Measurements from ENCODE around the gene SBF2.

SBF2 gene

GRCh38 chr11:10302359-10302743 is 8.3 kb upstream of the SBF2 start:
- DNase-seq (ENCODE audit: low read depth in 1 of 2, low spot score in 1 of 2), result no peak

- DNase-seq (ENCODE audit: low read depth in 1 of 2, low spot score in 1 of 2), result no peak
Observed at GRCh38 chr11:10301656-10302358, 7.8 kb upstream of the SBF2 start.

GRCh38 chr11:10298342-10298741 is 4.3 kb upstream of the SBF2 start:
- no peak for DNase-seq (ENCODE audit: low read depth in 1 of 2, low spot score in 1 of 2)

GRCh38 chr11:10295064-10295901 is 1.3 kb upstream of the SBF2 start:
- DNase-seq (ENCODE audit: low read depth in 1 of 2, low spot score in 1 of 2), result no peak

- DNase-seq (ENCODE audit: low read depth in 1 of 2, low spot score in 1 of 2), result no peak
Observed at GRCh38 chr11:10294290-10294953, 403 bp upstream of the SBF2 start.

GRCh38 chr11:10291801-10292638 is 2.0 kb downstream of the SBF2 start:
- no peak for DNase-seq (ENCODE audit: low read depth in 1 of 2, low spot score in 1 of 2)

GRCh38 chr11:10289765-10290380 is 4.1 kb downstream of the SBF2 start:
- no peak for DNase-seq (ENCODE audit: low read depth in 1 of 2, low spot score in 1 of 2)

GRCh38 chr11:10288881-10289764 is 4.9 kb downstream of the SBF2 start:
- DNase-seq (ENCODE audit: low read depth in 1 of 2, low spot score in 1 of 2), result no peak

- no peak for DNase-seq (ENCODE audit: low read depth in 1 of 2, low spot score in 1 of 2)
Observed at GRCh38 chr11:10287766-10288715, 6.0 kb downstream of the SBF2 start.

GRCh38 chr11:10287140-10287539 is 6.9 kb downstream of the SBF2 start:
- no peak for DNase-seq (ENCODE audit: low read depth in 1 of 2, low spot score in 1 of 2)

GRCh38 chr11:10285148-10285802 is 8.7 kb downstream of the SBF2 start:
- DNase-seq (ENCODE audit: low read depth in 1 of 2, low spot score in 1 of 2), result no peak

GRCh38 chr11:10283991-10284390 is 10.0 kb downstream of the SBF2 start:
- DNase-seq (ENCODE audit: low read depth in 1 of 2, low spot score in 1 of 2), result no peak

GRCh38 chr11:10282117-10282516 is 11.9 kb downstream of the SBF2 start:
- no peak for DNase-seq (ENCODE audit: low read depth in 1 of 2, low spot score in 1 of 2)

GRCh38 chr11:10275714-10276113 is 18.3 kb downstream of the SBF2 start:
- no peak for DNase-seq (ENCODE audit: low read depth in 1 of 2, low spot score in 1 of 2)

GRCh38 chr11:10274726-10275125 is 19.3 kb downstream of the SBF2 start:
- no peak for DNase-seq (ENCODE audit: low read depth in 1 of 2, low spot score in 1 of 2)

- no peak for DNase-seq (ENCODE audit: low read depth in 1 of 2, low spot score in 1 of 2)
Observed at GRCh38 chr11:10273738-10274137, 20.3 kb downstream of the SBF2 start.

GRCh38 chr11:10272132-10272531 is 21.9 kb downstream of the SBF2 start:
- no peak for DNase-seq (ENCODE audit: low read depth in 1 of 2, low spot score in 1 of 2)
